Breast epithelium (tissue), 3 donors: Measurements from ENCODE around the gene CENPX.

Source experiments
- POLR2AphosphoS5 ChIP-seq, 3 donors: sonication (generic); formaldehyde crosslinking; IDR thresholded peaks; one replicate each; pipeline ENCODE4 v1.6.1; 2017; ENCODE audit warnings: antibody characterized with exemption in 3 of 3
- TF ChIP-seq, protein P1 (sequence below), 3 donors: fragments of 450-650 bp; IDR thresholded peaks; one replicate each; pipeline ENCODE4 v1.5.1; 2016 to 2017; ENCODE audit warnings: antibody characterized with exemption in 3 of 3, mild to moderate bottlenecking in 3 of 3, moderate library complexity in 3 of 3

DNA sequence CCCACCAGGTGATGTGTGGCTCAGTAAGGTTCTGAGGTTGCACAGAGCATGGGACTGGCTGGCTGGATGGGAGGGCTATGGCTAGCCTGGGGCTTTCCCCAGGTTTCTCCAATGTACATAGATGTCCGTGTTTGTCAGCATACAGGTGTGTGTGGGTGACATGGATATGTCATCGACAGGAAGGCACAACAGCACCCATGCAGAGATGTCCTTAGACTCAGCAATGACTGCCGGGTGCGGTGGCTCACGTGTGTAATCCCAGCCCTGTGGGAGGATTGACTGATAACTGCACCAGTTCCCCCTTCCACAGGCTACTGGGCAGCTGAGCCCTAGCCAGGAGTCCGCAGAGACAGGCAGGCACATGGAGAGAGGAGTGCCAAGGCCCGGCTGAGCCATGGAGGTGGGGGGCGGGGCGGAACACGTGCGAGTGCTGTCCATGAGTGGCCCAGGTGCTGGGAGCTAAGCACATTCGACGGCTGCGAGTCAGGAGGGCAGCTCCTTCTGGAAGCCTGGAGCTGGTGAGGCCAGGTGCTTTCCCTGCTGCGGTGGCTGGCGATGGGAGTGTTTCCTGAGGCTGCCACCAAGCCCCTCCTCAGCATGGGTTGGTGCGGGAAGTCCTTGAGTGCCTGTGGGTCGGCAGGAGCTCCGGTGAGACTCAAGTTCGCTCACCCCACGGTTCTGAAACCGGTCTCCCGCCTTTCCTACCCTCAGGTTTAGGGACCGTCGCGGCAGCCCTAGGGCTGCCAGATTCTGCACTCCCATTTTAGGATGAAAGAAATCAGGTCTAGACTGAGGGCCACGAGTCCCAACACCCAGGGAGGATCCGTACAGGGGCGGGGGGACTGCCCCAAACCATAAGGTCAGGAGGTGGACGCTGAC lies 46.1 kb downstream of the CENPX start:
- TF ChIP-seq, protein P1, sequence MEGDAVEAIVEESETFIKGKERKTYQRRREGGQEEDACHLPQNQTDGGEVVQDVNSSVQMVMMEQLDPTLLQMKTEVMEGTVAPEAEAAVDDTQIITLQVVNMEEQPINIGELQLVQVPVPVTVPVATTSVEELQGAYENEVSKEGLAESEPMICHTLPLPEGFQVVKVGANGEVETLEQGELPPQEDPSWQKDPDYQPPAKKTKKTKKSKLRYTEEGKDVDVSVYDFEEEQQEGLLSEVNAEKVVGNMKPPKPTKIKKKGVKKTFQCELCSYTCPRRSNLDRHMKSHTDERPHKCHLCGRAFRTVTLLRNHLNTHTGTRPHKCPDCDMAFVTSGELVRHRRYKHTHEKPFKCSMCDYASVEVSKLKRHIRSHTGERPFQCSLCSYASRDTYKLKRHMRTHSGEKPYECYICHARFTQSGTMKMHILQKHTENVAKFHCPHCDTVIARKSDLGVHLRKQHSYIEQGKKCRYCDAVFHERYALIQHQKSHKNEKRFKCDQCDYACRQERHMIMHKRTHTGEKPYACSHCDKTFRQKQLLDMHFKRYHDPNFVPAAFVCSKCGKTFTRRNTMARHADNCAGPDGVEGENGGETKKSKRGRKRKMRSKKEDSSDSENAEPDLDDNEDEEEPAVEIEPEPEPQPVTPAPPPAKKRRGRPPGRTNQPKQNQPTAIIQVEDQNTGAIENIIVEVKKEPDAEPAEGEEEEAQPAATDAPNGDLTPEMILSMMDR (IDR thresholded peaks at IDR 0.05), result no peak
- no peak for TF ChIP-seq POLR2AphosphoS5 (IDR thresholded peaks at IDR 0.05)
